ENCODE data around the gene REEP5. TPM values are rescaled to one million over a fixed set of nuclear protein-coding genes. Genes with fewer than 3 reads are reported as not detected.
"Not testable (repeated sequence)": the region's sequence is repeated elsewhere in the genome, so short reads cannot be mapped to it uniquely, and the experiment has no call there.

The REEP5 gene
- polyA plus RNA-seq, 4 donors, result 113 to 134 (median 129) TPM

GRCh38 chr5:112892776-112893175 is 29.3 kb downstream of the REEP5 start:
- DNase-seq (ENCODE audit: low read depth in 4 of 4, low spot score in 3 of 4), result no peak

DNA sequence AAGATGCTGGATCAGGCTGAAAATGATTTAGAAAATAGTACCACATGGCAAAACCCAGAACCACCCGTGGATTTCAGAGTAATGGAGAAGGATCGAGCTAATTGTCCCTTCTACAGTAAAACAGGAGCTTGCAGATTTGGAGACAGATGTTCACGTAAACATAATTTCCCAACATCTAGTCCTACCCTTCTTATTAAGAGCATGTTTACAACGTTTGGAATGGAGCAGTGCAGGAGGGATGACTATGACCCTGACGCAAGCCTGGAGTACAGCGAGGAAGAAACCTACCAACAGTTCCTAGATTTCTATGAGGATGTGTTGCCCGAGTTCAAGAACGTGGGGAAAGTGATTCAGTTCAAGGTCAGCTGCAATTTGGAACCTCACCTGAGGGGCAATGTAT is 30.0 kb downstream of the REEP5 start:
- DNase-seq (ENCODE audit: low read depth in 4 of 4, low spot score in 3 of 4), result not testable (repeated sequence)

DNA sequence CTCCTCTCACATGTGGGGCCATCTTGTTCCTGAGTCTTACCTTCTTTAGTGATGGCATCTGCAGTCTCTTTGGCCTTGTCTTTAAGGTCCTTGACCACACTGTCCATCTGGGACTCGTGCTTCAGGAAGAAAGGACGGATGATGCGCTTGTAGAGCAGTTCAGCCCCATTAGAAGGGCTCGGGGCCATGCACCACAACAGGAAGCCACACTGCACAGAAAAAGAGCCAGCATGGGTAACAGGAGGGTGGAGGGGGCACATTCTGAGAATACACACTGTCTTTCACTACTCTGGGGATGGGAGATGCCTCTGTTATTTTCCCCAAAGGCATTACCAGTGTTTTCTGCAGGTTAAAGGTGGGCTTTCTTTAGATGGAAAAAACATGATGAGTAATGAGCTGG is 35.1 kb downstream of the REEP5 start:
- no peak for DNase-seq (ENCODE audit: low read depth in 4 of 4, low spot score in 3 of 4)

DNA sequence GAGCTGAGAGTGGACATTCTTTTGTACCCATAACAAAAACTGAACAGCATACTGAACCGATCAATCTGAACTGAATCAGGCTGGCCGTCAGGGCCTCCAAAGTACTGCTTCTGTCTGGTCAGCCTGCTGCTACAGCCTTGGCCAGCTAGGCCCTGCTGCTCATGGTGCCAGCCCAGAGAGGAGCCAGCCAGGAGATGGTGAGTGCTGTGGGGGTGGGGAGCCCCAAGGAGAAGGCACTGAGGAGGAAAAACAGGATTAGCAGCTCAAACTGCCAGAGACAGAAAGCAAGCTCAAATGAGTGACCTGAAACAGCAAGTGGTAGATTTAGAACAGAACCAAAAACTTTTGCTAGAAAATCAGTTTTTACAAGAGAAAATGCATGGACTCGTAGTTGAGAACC is 37.0 kb downstream of the REEP5 start:
- DNase-seq (ENCODE audit: low read depth in 4 of 4, low spot score in 3 of 4), result no peak

DNA sequence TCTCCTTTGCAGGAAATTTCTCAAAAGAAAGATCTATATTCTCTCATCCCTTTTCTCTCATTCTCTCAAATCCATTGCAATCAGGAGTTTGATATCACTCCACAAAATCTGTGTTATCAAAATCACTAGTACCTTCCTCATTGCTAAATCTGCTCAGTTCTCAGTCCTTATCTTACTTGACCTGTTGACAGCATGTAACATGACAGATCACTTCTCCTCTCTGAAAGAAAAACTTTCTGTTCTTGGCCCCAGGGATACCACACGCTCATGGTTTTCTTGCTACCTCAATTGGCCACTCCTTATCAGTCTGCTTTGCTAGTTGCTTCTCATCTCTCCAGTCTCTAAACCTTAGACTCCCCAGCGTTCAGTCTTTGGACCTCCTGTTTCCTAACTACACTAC is 38.8 kb downstream of the REEP5 start:
- DNase-seq (ENCODE audit: low read depth in 4 of 4, low spot score in 3 of 4), result no peak

GRCh38 chr5:112880219-112880964 is 41.6 kb downstream of the REEP5 start:
- no peak for DNase-seq (ENCODE audit: low read depth in 4 of 4, low spot score in 3 of 4)

GRCh38 chr5:112878760-112879159 is 43.3 kb downstream of the REEP5 start:
- no peak for DNase-seq (ENCODE audit: low read depth in 4 of 4, low spot score in 3 of 4)

- DNase-seq (ENCODE audit: low read depth in 4 of 4, low spot score in 3 of 4), result no peak
These were observed 43.9 kb downstream of the REEP5 start for GRCh38 chr5:112878101-112878500.

DNA sequence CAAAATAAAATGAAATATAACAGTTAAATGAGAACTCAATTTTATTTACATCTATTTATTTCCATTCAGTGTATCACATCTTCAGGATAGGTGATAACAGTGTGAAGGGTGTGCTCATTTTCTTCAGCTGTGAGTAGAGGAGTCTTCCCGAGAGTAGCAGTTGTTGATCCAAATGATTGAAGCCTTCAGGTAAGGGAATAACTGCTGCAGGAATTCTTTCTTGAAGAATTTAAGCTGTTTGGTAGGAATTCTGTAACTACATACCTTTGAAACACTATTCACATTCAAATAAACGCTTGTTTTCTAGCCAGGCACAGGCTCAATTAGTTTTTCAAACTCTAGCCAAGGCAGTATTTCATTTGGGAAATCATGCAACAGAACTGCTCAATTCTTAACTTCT is 45.7 kb downstream of the REEP5 start:
- DNase-seq (ENCODE audit: low read depth in 4 of 4, low spot score in 3 of 4), result no peak

- no peak for DNase-seq (ENCODE audit: low read depth in 4 of 4, low spot score in 3 of 4)
These were observed 51.1 kb downstream of the REEP5 start for GRCh38 chr5:112870966-112871365.

DNA sequence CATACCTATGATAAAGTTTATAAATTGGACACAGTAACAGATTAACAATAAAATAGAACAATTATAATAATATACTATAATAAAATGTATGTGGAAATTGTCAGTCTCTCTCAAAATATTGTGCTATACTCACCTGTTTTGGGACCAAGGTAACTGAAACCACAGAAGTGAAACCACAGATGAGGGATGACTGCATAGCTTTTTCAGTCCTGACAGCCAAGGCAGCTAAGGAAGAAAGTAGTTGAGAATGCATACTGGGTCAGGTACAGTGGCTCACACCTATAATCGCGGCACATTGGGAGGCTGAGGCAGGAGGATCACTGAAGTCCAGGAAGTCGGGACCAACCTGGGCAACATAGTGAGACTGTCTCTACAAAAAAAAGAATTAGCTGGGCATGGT is 52.1 kb downstream of the REEP5 start:
- DNase-seq (ENCODE audit: low read depth in 4 of 4, low spot score in 3 of 4), result no peak

- no peak for DNase-seq (ENCODE audit: low read depth in 4 of 4, low spot score in 3 of 4)
These were observed 54.6 kb downstream of the REEP5 start for GRCh38 chr5:112867411-112867810.

- no peak for DNase-seq (ENCODE audit: low read depth in 4 of 4, low spot score in 3 of 4)
These were observed 55.3 kb downstream of the REEP5 start for GRCh38 chr5:112866739-112867138.

- no peak for DNase-seq (ENCODE audit: low read depth in 4 of 4, low spot score in 3 of 4)
These were observed 56.9 kb downstream of the REEP5 start for GRCh38 chr5:112865128-112865527.

- no peak for DNase-seq (ENCODE audit: low read depth in 4 of 4, low spot score in 3 of 4)
These were observed 58.5 kb downstream of the REEP5 start for GRCh38 chr5:112863549-112863948.

GRCh38 chr5:112862085-112862484 is 59.9 kb downstream of the REEP5 start:
- no peak for DNase-seq (ENCODE audit: low read depth in 4 of 4, low spot score in 3 of 4)

DNA sequence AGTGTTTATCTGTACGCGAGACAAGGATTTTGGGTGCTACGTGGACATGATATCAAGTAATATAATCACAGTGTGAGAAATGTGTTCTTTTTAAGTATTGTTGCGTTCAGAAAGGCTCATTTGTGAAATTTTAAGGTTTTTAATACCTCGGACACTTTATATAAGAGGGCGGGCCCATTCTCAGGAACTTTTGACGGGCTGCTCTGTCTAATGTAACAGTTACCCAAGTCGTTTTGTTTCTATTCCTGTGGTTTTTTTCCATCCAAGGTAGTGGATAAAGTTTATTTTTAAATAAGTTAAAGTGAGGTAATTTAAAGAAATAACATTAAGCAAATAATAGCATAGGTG is 60.4 kb downstream of the REEP5 start:
- DNase-seq (ENCODE audit: low read depth in 4 of 4, low spot score in 3 of 4), result no peak

DNA sequence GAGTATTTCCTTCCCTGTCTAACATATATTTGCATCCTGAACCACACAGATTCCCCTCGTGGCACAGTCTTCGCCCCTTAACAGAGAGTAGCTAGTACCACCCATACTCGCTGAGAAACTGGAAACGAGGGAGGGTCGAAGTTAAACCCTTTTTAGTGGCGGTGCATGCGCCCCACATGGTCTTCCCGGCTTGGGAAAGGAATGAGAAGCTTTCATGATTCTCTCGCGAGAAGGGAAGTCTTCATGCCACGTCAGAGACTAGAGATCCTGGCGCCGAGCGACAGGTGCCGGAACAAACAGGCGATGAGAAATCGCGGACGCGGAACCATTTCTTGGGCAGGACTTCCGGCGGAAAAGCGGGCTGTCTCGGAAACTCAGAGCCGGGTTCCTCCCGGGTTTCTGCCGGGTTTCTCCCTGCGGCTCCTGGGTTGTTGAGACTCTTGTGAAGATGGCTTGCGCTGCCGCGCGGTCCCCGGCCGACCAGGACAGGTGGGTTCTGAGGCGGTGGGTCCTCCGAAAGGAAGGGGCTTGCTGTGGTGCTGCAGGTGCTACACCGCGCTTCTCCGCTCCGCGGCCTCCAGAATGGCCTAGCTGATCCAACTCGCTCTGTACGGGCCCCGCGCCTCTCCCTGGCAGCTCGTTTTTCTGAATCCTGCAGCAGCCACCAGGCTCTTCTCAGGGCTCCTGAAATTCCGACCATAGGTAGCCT is 60.9 kb downstream of the REEP5 start, which contains the start of gene SRP19:
Gene SRP19, plus strand, starts transcription at position 359 of the 709 bp plus-strand sequence. Its CDS starts 90 bp downstream, at position 449.
- peak; percentile 91 to 96 (median 94) for DNase-seq (ENCODE audit: low read depth in 4 of 4, low spot score in 3 of 4)

DNA sequence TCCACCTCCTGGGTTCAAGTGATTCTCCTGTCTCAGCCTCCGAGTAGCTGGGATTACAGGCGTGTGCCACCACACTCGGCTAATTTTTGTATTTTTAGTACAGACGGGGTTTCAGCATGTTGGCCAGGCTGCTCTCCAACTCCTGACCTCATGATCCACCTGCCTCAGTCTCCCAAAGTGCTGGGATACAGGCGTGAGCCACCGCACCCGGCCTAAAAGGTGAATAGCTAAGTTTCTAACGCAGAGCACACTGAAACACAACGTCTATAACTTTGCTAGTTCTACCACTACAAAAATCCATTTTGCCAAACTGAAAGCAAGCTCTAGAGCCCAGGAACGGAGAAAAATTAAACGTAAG is 61.5 kb downstream of the REEP5 start:
- not testable (repeated sequence) for DNase-seq (ENCODE audit: low read depth in 4 of 4, low spot score in 3 of 4)

- DNase-seq (ENCODE audit: low read depth in 4 of 4, low spot score in 3 of 4), result no peak
These were observed 64.2 kb downstream of the REEP5 start for GRCh38 chr5:112857866-112858265.

GRCh38 chr5:112854651-112855050 is 67.4 kb downstream of the REEP5 start:
- DNase-seq (ENCODE audit: low read depth in 4 of 4, low spot score in 3 of 4), result no peak

DNA sequence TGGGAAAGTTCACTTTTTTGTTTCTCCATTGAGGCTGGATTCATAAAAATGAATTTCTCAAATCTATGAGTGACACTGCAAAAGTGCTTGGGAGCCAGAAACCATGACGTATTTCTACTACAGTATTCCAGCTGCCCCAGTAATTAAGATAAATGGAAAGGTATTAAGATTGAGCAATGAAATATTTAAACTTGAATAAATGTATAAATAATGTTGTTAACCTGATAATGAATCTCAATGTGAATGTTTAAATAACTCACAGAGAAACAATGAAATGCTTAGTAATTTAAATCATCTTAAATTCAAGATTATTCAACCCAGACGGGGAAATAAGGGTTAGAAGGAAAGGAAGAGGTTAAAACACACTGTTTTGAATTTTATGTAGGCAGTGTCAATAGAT is 72.1 kb downstream of the REEP5 start:
- no peak for DNase-seq (ENCODE audit: low read depth in 4 of 4, low spot score in 3 of 4)

Measured in right renal pelvis (tissue), 4 donors.